IMR-90 (cell line): ENCODE results near the gene CDKAL1.

Experiments used
- BHLHE40 ChIP-seq: fragments of 150-350 bp; IDR thresholded peaks from 2 replicates; pipeline ENCODE4 v1.6.1; 2016; ENCODE audit warnings: mild to moderate bottlenecking, low read depth, low read length
- CEBPB ChIP-seq: IDR thresholded peaks from 2 replicates; pipeline ENCODE4 v1.6.1; 2012; ENCODE audit warnings: low read depth, low read length, improper control_type of control experiment
- FOS ChIP-seq: fragments of 150-350 bp; IDR thresholded peaks from 2 replicates; pipeline ENCODE4 v1.6.1; 2016; ENCODE audit warnings: low read depth, low read length
- MAZ ChIP-seq: IDR thresholded peaks from 2 replicates; pipeline ENCODE4 v1.6.1; 2012; ENCODE audit warnings: low read depth, mild to moderate bottlenecking, low read length, improper control_type of control experiment, moderate library complexity, borderline replicate concordance
- NFE2L2 ChIP-seq: fragments of 150-350 bp; IDR thresholded peaks from 2 replicates; pipeline ENCODE4 v1.6.1; 2016; ENCODE audit warnings: low read depth, mild to moderate bottlenecking, low read length
- POLR2A ChIP-seq: IDR thresholded peaks from 2 replicates; pipeline ENCODE4 v1.6.1; 2012; ENCODE audit warnings: mild to moderate bottlenecking, low read depth, low read length
- RAD21 ChIP-seq: IDR thresholded peaks from 2 replicates; pipeline ENCODE4 v1.6.1; 2012; ENCODE audit warnings: low read length, improper control_type of control experiment
- SMC3 ChIP-seq: fragments of 150-350 bp; IDR thresholded peaks from 2 replicates; pipeline ENCODE4 v1.6.1; 2016; ENCODE audit warnings: low read depth, mild to moderate bottlenecking, antibody characterized with exemption, low read length, moderate library complexity
- TF ChIP-seq, protein P1 (sequence below): conservative IDR thresholded peaks from 2 replicates; pipeline ENCODE4 v1.5.1; 2012; ENCODE audit warnings: mild to moderate bottlenecking, low read depth, low read length, improper control_type of control experiment
- TF ChIP-seq, protein P2 (sequence below): fragments of 150-350 bp; IDR thresholded peaks from 2 replicates; pipeline ENCODE4 v1.6.1; 2017; ENCODE audit warnings: mild to moderate bottlenecking, antibody characterized with exemption, low read length, low read depth

DNA sequence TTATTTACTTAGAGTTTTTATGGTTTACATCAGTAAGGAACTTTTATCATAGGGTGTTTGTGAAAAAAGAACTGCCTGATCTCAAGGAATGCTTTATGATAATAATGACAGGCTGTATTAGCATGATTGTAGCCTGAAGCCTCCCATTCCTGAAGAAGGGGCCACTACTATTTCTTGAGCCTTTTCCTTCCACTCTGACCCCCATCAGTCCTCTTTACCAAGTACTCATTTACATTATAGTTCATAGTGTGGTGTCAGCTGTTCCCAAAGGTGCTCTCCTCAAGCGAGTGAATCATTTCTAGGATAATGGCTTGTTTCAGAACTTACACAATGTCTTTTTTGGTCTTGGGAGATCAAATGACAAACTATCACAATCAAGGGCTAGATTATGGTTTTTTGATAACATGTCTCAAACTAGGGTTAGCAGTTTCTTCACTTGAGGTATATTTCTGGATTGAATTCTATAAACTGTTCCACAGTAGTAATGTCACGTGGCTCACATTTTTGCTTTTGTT is 283.6 kb downstream of the CDKAL1 start:
- TF ChIP-seq, protein P1, sequence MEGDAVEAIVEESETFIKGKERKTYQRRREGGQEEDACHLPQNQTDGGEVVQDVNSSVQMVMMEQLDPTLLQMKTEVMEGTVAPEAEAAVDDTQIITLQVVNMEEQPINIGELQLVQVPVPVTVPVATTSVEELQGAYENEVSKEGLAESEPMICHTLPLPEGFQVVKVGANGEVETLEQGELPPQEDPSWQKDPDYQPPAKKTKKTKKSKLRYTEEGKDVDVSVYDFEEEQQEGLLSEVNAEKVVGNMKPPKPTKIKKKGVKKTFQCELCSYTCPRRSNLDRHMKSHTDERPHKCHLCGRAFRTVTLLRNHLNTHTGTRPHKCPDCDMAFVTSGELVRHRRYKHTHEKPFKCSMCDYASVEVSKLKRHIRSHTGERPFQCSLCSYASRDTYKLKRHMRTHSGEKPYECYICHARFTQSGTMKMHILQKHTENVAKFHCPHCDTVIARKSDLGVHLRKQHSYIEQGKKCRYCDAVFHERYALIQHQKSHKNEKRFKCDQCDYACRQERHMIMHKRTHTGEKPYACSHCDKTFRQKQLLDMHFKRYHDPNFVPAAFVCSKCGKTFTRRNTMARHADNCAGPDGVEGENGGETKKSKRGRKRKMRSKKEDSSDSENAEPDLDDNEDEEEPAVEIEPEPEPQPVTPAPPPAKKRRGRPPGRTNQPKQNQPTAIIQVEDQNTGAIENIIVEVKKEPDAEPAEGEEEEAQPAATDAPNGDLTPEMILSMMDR = no peak
- TF ChIP-seq POLR2A (no peak), MAZ (no peak), CEBPB (no peak), NFE2L2 (no peak), BHLHE40 (no peak), RAD21 (no peak), FOS (no peak), SMC3 (no peak)
- TF ChIP-seq, protein P2, sequence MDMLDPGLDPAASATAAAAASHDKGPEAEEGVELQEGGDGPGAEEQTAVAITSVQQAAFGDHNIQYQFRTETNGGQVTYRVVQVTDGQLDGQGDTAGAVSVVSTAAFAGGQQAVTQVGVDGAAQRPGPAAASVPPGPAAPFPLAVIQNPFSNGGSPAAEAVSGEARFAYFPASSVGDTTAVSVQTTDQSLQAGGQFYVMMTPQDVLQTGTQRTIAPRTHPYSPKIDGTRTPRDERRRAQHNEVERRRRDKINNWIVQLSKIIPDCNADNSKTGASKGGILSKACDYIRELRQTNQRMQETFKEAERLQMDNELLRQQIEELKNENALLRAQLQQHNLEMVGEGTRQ = no peak
